ENCODE data around the gene ARHGEF17.

GRCh38 chr11:73393479-73394415, 85.7 kb downstream of the ARHGEF17 start:
- TF ChIP-seq POLR2A (IDR thresholded peaks at IDR 0.05) (no peak), EP300 (IDR thresholded peaks at IDR 0.05; ENCODE audit: low read depth) (no peak), CTCF (IDR thresholded peaks at IDR 0.05) (peak; percentile 66 to 90 (median 79)), POLR2AphosphoS5 (IDR thresholded peaks at IDR 0.05) (no peak)

Measured in transverse colon (tissue), 4 donors.